SK-MEL-5 (cell line): ENCODE data around the gene JAGN1. TPM values are rescaled to one million over a fixed set of nuclear protein-coding genes. Genes with fewer than 3 reads are reported as not detected.
"Not testable (repeated sequence)": the region's sequence is repeated elsewhere in the genome, so short reads cannot be mapped to it uniquely, and the experiment has no call there.

ENCODE experiments used
- DNase-seq: peaks from one replicate; pipeline ENCODE4 v3.0.0-alpha.2; 2016; ENCODE audit warnings: low read depth, low spot score
- in situ Hi-C: cut with HindIII; loops from 2 replicates; pipeline ENCODE4 v1.10.0; 2016; ENCODE audit warnings: low sequenced_read_pairs, high pct_unique_total_duplicates, low pct_unique_long_range_greater_than_20kb
- small RNA-seq, 2 experiments: library from RNA; depleted of rRNA; stranded (forward); fragments of <200 nt; gene quantifications; one replicate each; pipeline ENCODE3, GENCODE V24; 2014
- total RNA-seq: library from RNA; depleted of rRNA; stranded (reverse); fragments of >200 nt; shearing (Covaris generic); gene quantifications from 2 replicates; pipeline ENCODE4 v1.2.3, GENCODE V29; 2014; rRNA removed

JAGN1 gene
- total RNA-seq, 1 experiment from 2014 or later = 42.9 TPM

GRCh38 chr3:9932843-9933560 lies 42.6 kb downstream of the JAGN1 start:
- peak; percentile 70 for DNase-seq
- in situ Hi-C loops = no loop called here

GRCh38 chr3:9933561-9934234 lies 43.3 kb downstream of the JAGN1 start, which contains the start of gene CRELD1:
CRELD1 (plus strand) TSS chr3:9933834; CDS start chr3:9934439, 605 bp downstream.
- in situ Hi-C loops = no loop called here
- DNase-seq = peak; percentile 92

GRCh38 chr3:9934235-9934621 lies 43.8 kb downstream of the JAGN1 start:
- in situ Hi-C loops = no loop called here
- DNase-seq = no peak

GRCh38 chr3:9934993-9935392 lies 44.6 kb downstream of the JAGN1 start:
- DNase-seq = no peak
- in situ Hi-C loops = no loop called here

GRCh38 chr3:9935966-9936510 lies 45.6 kb downstream of the JAGN1 start:
- no peak for DNase-seq
- in situ Hi-C loops = no loop called here

GRCh38 chr3:9937486-9938238 lies 47.3 kb downstream of the JAGN1 start:
- DNase-seq = no peak

GRCh38 chr3:9938966-9939365 lies 48.6 kb downstream of the JAGN1 start:
- in situ Hi-C loops = no loop called here

More at GRCh38 chr3:9937486-9938238, 47.3 kb downstream of the JAGN1 start:
- in situ Hi-C loops = no loop called here

GRCh38 chr3:9939906-9940305 lies 49.5 kb downstream of the JAGN1 start:
- DNase-seq, in situ Hi-C loops: not testable (repeated sequence)

More at GRCh38 chr3:9938966-9939365, 48.6 kb downstream of the JAGN1 start:
- DNase-seq = no peak

- no peak for DNase-seq
These were observed 50.3 kb downstream of the JAGN1 start for GRCh38 chr3:9940746-9941145.

GRCh38 chr3:9942164-9942563 lies 51.8 kb downstream of the JAGN1 start:
- no peak for DNase-seq

More at GRCh38 chr3:9940746-9941145, 50.3 kb downstream of the JAGN1 start:
- in situ Hi-C loops = no loop called here

GRCh38 chr3:9942934-9943690 lies 52.7 kb downstream of the JAGN1 start:
- in situ Hi-C loops = no loop called here
- DNase-seq = no peak

More at GRCh38 chr3:9942164-9942563, 51.8 kb downstream of the JAGN1 start:
- in situ Hi-C loops = no loop called here

Small RNA genes within 50 kb of the gene (small RNA-seq; reads per million reads assigned to genes)
- 0 reads per million in 2 experiments for gene RNU6-882P

Other genes starting within 250 kb of the JAGN1 start
- gene MTMR14, start 241.1 kb upstream of the JAGN1 start, total RNA-seq = 53.4 and 55.3 TPM in 2 replicates
- 0.53 and 0.79 TPM in 2 replicates for gene CPNE9, start 186.8 kb upstream of the JAGN1 start, total RNA-seq
- gene BRPF1, start 158.9 kb upstream of the JAGN1 start, total RNA-seq = 17.7 and 18.8 TPM in 2 replicates
- gene OGG1, start 140.7 kb upstream of the JAGN1 start, total RNA-seq = 11.0 and 16.0 TPM in 2 replicates
- 0.19 and 0.32 TPM in 2 replicates for gene CAMK1, start 120.7 kb upstream of the JAGN1 start, total RNA-seq
- gene TADA3, start 98.1 kb upstream of the JAGN1 start, total RNA-seq = 74.0 and 75.7 TPM in 2 replicates
- 251 and 255 TPM in 2 replicates for gene ARPC4, start 97.5 kb upstream of the JAGN1 start, total RNA-seq
- 4.2 and 4.4 TPM in 2 replicates for gene TTLL3, start 80.3 kb upstream of the JAGN1 start, total RNA-seq
- 125 and 127 TPM in 2 replicates for gene RPUSD3, start 46.6 kb upstream of the JAGN1 start, total RNA-seq
- gene CIDEC, start 10.4 kb upstream of the JAGN1 start, total RNA-seq = 0.24 and 0.71 TPM in 2 replicates
- gene IL17RE, start 12.2 kb downstream of the JAGN1 start, total RNA-seq = 0.05 and 0.29 TPM in 2 replicates
- 49.0 and 49.1 TPM in 2 replicates for gene IL17RC, start 26.5 kb downstream of the JAGN1 start, total RNA-seq
- gene CRELD1, start 43.2 kb downstream of the JAGN1 start, total RNA-seq = 47.7 and 50.2 TPM in 2 replicates
- gene PRRT3, start 61.8 kb downstream of the JAGN1 start, total RNA-seq = 0.34 and 0.51 TPM in 2 replicates
- 213 and 253 TPM in 2 replicates for gene EMC3, start 96.2 kb downstream of the JAGN1 start, total RNA-seq
- gene FANCD2, start 135.8 kb downstream of the JAGN1 start, total RNA-seq = 28.9 and 29.5 TPM in 2 replicates
- not detected in 2 replicates for gene FANCD2OS, start 217.6 kb downstream of the JAGN1 start, total RNA-seq
- gene BRK1, start 225.1 kb downstream of the JAGN1 start, total RNA-seq = 93.4 and 102 TPM in 2 replicates